ENCODE measurements around the gene ASB6.

The ASB6 gene

GRCh38 chr9:129679537-129679936 is 37.6 kb upstream of the ASB6 start:
- Histone ChIP-seq H2AK5ac (ENCODE audit: low read depth, low read length) (peak overlapping the region; percentile 99), H3K9me3 (replicated peaks in 1 of 2; ENCODE audit: control insufficient read depth in 2 of 2, insufficient read depth in 1 of 2, low read depth in 1 of 2, low read length in 2 of 2) (no peaks in the 10 kb centered on the region), H3K4me3 (ENCODE audit: low read length in 2 of 2) (no peak overlapping the region), H3K4me2 (ENCODE audit: insufficient read depth, low read length, poor library complexity, severe bottlenecking) (no peak overlapping the region), H3K79me1 (ENCODE audit: low read depth, low read length) (peaks cover 6% of the 10 kb centered on the region), H2BK120ac (ENCODE audit: low read depth, low read length) (no peak overlapping the region), H3K14ac (ENCODE audit: low read length) (no peak overlapping the region), H3K27ac (replicated peaks; ENCODE audit: low read length) (no peak overlapping the region), H3K27me3 (ENCODE audit: control insufficient read depth in 3 of 3, insufficient read depth in 3 of 3, low read depth in 1 of 3, low read length in 3 of 3) (peaks cover 0 to 56% (median 0%) of the 10 kb centered on the region in 3 experiments), H3K36me3 (replicated peaks in 1 of 2; ENCODE audit: control insufficient read depth in 2 of 2, insufficient read depth in 2 of 2, low read length in 2 of 2) (no peaks in the 10 kb centered on the region), H2AFZ (ENCODE audit: low read length) (no peak overlapping the region), H2BK5ac (ENCODE audit: low read length) (peak overlapping the region; percentile 53), H3K9ac (ENCODE audit: low read depth, low read length, poor library complexity) (no peak overlapping the region), H3K18ac (ENCODE audit: low read length) (peak overlapping the region; percentile 64), H3K23ac (ENCODE audit: low read depth, low read length, poor library complexity) (peak overlapping the region; percentile 85), H2BK15ac (ENCODE audit: low read length) (peak overlapping the region; percentile 67), H4K91ac (ENCODE audit: low read depth, low read length, poor library complexity) (no peak overlapping the region), H4K8ac (ENCODE audit: low read depth, low read length) (no peak overlapping the region), H3K4ac (ENCODE audit: low read length) (no peak overlapping the region), H3K4me1 (ENCODE audit: control insufficient read depth in 2 of 2, insufficient read depth in 1 of 2, low read depth in 1 of 2, low read length in 2 of 2) (peaks cover 0 to 6% of the 10 kb centered on the region in 2 donors), H2BK12ac (ENCODE audit: low read length) (peak overlapping the region; percentile 94)
- WGBS, 2 donors (ENCODE audit: extremely low coverage in 2 of 2, insufficient read length in 2 of 2, insufficient replicate concordance in 1 of 2) = no CpG with 5 or more reads among the region's 9 CpGs
- DNase-seq (ENCODE audit: low spot score) = no peak

GRCh38 chr9:129678844-129679243 is 36.9 kb upstream of the ASB6 start:
- Histone ChIP-seq H2BK5ac (ENCODE audit: low read length) (peak overlapping the region; percentile 82), H3K4me1 (ENCODE audit: control insufficient read depth in 2 of 2, insufficient read depth in 1 of 2, low read depth in 1 of 2, low read length in 2 of 2) (peaks cover 0 to 6% of the 10 kb centered on the region in 2 donors), H2AK5ac (ENCODE audit: low read depth, low read length) (peak overlapping the region; percentile 99), H2BK12ac (ENCODE audit: low read length) (peak overlapping the region; percentile 30), H3K4me3 (ENCODE audit: low read length in 2 of 2) (no peak overlapping the region), H3K9me3 (replicated peaks in 1 of 2; ENCODE audit: control insufficient read depth in 2 of 2, insufficient read depth in 1 of 2, low read depth in 1 of 2, low read length in 2 of 2) (no peaks in the 10 kb centered on the region), H3K36me3 (replicated peaks in 1 of 2; ENCODE audit: control insufficient read depth in 2 of 2, insufficient read depth in 2 of 2, low read length in 2 of 2) (no peaks in the 10 kb centered on the region), H3K9ac (ENCODE audit: low read depth, low read length, poor library complexity) (peak overlapping the region; percentile 77), H4K8ac (ENCODE audit: low read depth, low read length) (peak overlapping the region; percentile 65), H3K27ac (replicated peaks; ENCODE audit: low read length) (no peak overlapping the region), H3K4ac (ENCODE audit: low read length) (no peak overlapping the region), H2BK15ac (ENCODE audit: low read length) (peak overlapping the region; percentile 54), H3K4me2 (ENCODE audit: insufficient read depth, low read length, poor library complexity, severe bottlenecking) (no peak overlapping the region), H3K27me3 (ENCODE audit: control insufficient read depth in 3 of 3, insufficient read depth in 3 of 3, low read depth in 1 of 3, low read length in 3 of 3) (peaks cover 0 to 61% (median 0%) of the 10 kb centered on the region in 3 experiments), H3K23ac (ENCODE audit: low read depth, low read length, poor library complexity) (peak overlapping the region; percentile 85), H2BK120ac (ENCODE audit: low read depth, low read length) (no peak overlapping the region), H3K79me1 (ENCODE audit: low read depth, low read length) (peaks cover 4% of the 10 kb centered on the region), H4K91ac (ENCODE audit: low read depth, low read length, poor library complexity) (no peak overlapping the region), H3K14ac (ENCODE audit: low read length) (peak overlapping the region; percentile 17), H3K18ac (ENCODE audit: low read length) (peak overlapping the region; percentile 85), H2AFZ (ENCODE audit: low read length) (no peak overlapping the region)
- no CpG with 5 or more reads among the region's 9 CpGs for WGBS, 2 donors (ENCODE audit: extremely low coverage in 2 of 2, insufficient read length in 2 of 2, insufficient replicate concordance in 1 of 2)
- DNase-seq (ENCODE audit: low spot score) = no peak

- H3K27ac ChIP-seq (replicated peaks; ENCODE audit: low read length) = no peak overlapping the region
- H3K4me1 ChIP-seq (ENCODE audit: control insufficient read depth in 2 of 2, insufficient read depth in 1 of 2, low read depth in 1 of 2, low read length in 2 of 2) = peaks cover 0 to 6% of the 10 kb centered on the region in 2 donors
- peak overlapping the region; percentile 87 for H3K18ac ChIP-seq (ENCODE audit: low read length)
- no peak for DNase-seq (ENCODE audit: low spot score)
- no peak overlapping the region for H2BK15ac ChIP-seq (ENCODE audit: low read length)
- no peak overlapping the region for H3K23ac ChIP-seq (ENCODE audit: low read depth, low read length, poor library complexity)
- peaks cover 0 to 73% (median 0%) of the 10 kb centered on the region in 3 experiments for H3K27me3 ChIP-seq (ENCODE audit: control insufficient read depth in 3 of 3, insufficient read depth in 3 of 3, low read depth in 1 of 3, low read length in 3 of 3)
- H4K91ac ChIP-seq (ENCODE audit: low read depth, low read length, poor library complexity) = no peak overlapping the region
- H3K4me2 ChIP-seq (ENCODE audit: insufficient read depth, low read length, poor library complexity, severe bottlenecking) = peak overlapping the region; percentile 23
- peak overlapping the region; percentile 48 for H2AK5ac ChIP-seq (ENCODE audit: low read depth, low read length)
- no peaks in the 10 kb centered on the region for H3K9me3 ChIP-seq (replicated peaks in 1 of 2; ENCODE audit: control insufficient read depth in 2 of 2, insufficient read depth in 1 of 2, low read depth in 1 of 2, low read length in 2 of 2)
- peaks cover 3% of the 10 kb centered on the region for H3K79me1 ChIP-seq (ENCODE audit: low read depth, low read length)
- H3K14ac ChIP-seq (ENCODE audit: low read length) = no peak overlapping the region
- H3K4ac ChIP-seq (ENCODE audit: low read length) = no peak overlapping the region
- no CpG with 5 or more reads among the region's 9 CpGs for WGBS, 2 donors (ENCODE audit: extremely low coverage in 2 of 2, insufficient read length in 2 of 2, insufficient replicate concordance in 1 of 2)
- H3K4me3 ChIP-seq (ENCODE audit: low read length in 2 of 2) = no peak overlapping the region
- H2BK12ac ChIP-seq (ENCODE audit: low read length) = no peak overlapping the region
- H2BK5ac ChIP-seq (ENCODE audit: low read length) = no peak overlapping the region
- no peak overlapping the region for H4K8ac ChIP-seq (ENCODE audit: low read depth, low read length)
- no peak overlapping the region for H2BK120ac ChIP-seq (ENCODE audit: low read depth, low read length)
- no peaks in the 10 kb centered on the region for H3K36me3 ChIP-seq (replicated peaks in 1 of 2; ENCODE audit: control insufficient read depth in 2 of 2, insufficient read depth in 2 of 2, low read length in 2 of 2)
- no peak overlapping the region for H3K9ac ChIP-seq (ENCODE audit: low read depth, low read length, poor library complexity)
- peak overlapping the region; percentile 13 for H2AFZ ChIP-seq (ENCODE audit: low read length)
Measured at GRCh38 chr9:129677456-129677855, 35.5 kb upstream of the ASB6 start.

GRCh38 chr9:129676975-129677374 is 35.0 kb upstream of the ASB6 start:
- H3K4ac ChIP-seq (ENCODE audit: low read length) = no peak overlapping the region
- no peak overlapping the region for H3K4me2 ChIP-seq (ENCODE audit: insufficient read depth, low read length, poor library complexity, severe bottlenecking)
- no peaks in the 10 kb centered on the region for H3K9me3 ChIP-seq (replicated peaks in 1 of 2; ENCODE audit: control insufficient read depth in 2 of 2, insufficient read depth in 1 of 2, low read depth in 1 of 2, low read length in 2 of 2)
- no peak overlapping the region for H2BK120ac ChIP-seq (ENCODE audit: low read depth, low read length)
- H4K8ac ChIP-seq (ENCODE audit: low read depth, low read length) = no peak overlapping the region
- no peak overlapping the region for H3K4me3 ChIP-seq (ENCODE audit: low read length in 2 of 2)
- no peak overlapping the region for H2AFZ ChIP-seq (ENCODE audit: low read length)
- H3K23ac ChIP-seq (ENCODE audit: low read depth, low read length, poor library complexity) = no peak overlapping the region
- no peak overlapping the region for H3K9ac ChIP-seq (ENCODE audit: low read depth, low read length, poor library complexity)
- peaks cover 0 to 78% (median 0%) of the 10 kb centered on the region in 3 experiments for H3K27me3 ChIP-seq (ENCODE audit: control insufficient read depth in 3 of 3, insufficient read depth in 3 of 3, low read depth in 1 of 3, low read length in 3 of 3)
- no peaks in the 10 kb centered on the region for H3K36me3 ChIP-seq (replicated peaks in 1 of 2; ENCODE audit: control insufficient read depth in 2 of 2, insufficient read depth in 2 of 2, low read length in 2 of 2)
- no peak overlapping the region for H4K91ac ChIP-seq (ENCODE audit: low read depth, low read length, poor library complexity)
- H3K27ac ChIP-seq (replicated peaks; ENCODE audit: low read length) = no peak overlapping the region
- no peak overlapping the region for H2BK5ac ChIP-seq (ENCODE audit: low read length)
- peak overlapping the region; percentile 20 for H3K18ac ChIP-seq (ENCODE audit: low read length)
- H3K79me1 ChIP-seq (ENCODE audit: low read depth, low read length) = peaks cover 3% of the 10 kb centered on the region
- no CpG with 5 or more reads among the region's 12 CpGs for WGBS, 2 donors (ENCODE audit: extremely low coverage in 2 of 2, insufficient read length in 2 of 2, insufficient replicate concordance in 1 of 2)
- H3K14ac ChIP-seq (ENCODE audit: low read length) = no peak overlapping the region
- H2AK5ac ChIP-seq (ENCODE audit: low read depth, low read length) = peak overlapping the region; percentile 48
- no peak for DNase-seq (ENCODE audit: low spot score)
- H2BK12ac ChIP-seq (ENCODE audit: low read length) = no peak overlapping the region
- peaks cover 0 to 6% of the 10 kb centered on the region in 2 donors for H3K4me1 ChIP-seq (ENCODE audit: control insufficient read depth in 2 of 2, insufficient read depth in 1 of 2, low read depth in 1 of 2, low read length in 2 of 2)
- H2BK15ac ChIP-seq (ENCODE audit: low read length) = no peak overlapping the region
